GM06990 (cell line): ENCODE measurements around the gene RIPOR3.

Experiments used
- DNase-seq: peaks from one replicate; pipeline ENCODE4 v3.0.0-alpha.2; 2011; ENCODE audit not compliant: insufficient read length; ENCODE audit errors: extremely low read depth
- H3K27me3 ChIP-seq: replicated peaks from 2 replicates; pipeline ENCODE4 v1.6.0; 2011; ENCODE audit warnings: low read length; ENCODE audit not compliant: control insufficient read depth, insufficient read depth
- H3K36me3 ChIP-seq: 2 replicates; pipeline ENCODE4 v1.5.1; 2011; ENCODE audit warnings: low read length; ENCODE audit not compliant: control insufficient read depth, insufficient read depth
- H3K4me3 ChIP-seq: replicated peaks from 2 replicates; pipeline ENCODE4 v1.5.1; 2011; ENCODE audit warnings: low read depth, mild to moderate bottlenecking, control low read depth, low read length
- CTCF ChIP-seq: IDR thresholded peaks from 2 replicates; pipeline ENCODE4 v1.5.1; 2011; ENCODE audit warnings: low read length, control low read depth, mild to moderate bottlenecking, inconsistent platforms; ENCODE audit not compliant: insufficient read depth, poor library complexity, severe bottlenecking

RIPOR3 gene

GRCh38 chr20:50597406-50597969 lies 93.9 kb downstream of the RIPOR3 start:
- no peaks in the 10 kb centered on the region for H3K36me3 ChIP-seq
- peaks cover 1% of the 10 kb centered on the region; the same call in 1 of the 2 replicates for H3K27me3 ChIP-seq
- TF ChIP-seq CTCF: no peak
- no peak for DNase-seq
- no peak overlapping the region for H3K4me3 ChIP-seq

- H3K27me3 ChIP-seq: peaks cover 1% of the 10 kb centered on the region; the same call in 1 of the 2 replicates
- no peaks in the 10 kb centered on the region for H3K36me3 ChIP-seq
- no peak for DNase-seq
- H3K4me3 ChIP-seq: no peak overlapping the region
- no peak for TF ChIP-seq CTCF
Observed at GRCh38 chr20:50596694-50597021, 94.7 kb downstream of the RIPOR3 start.

- DNase-seq: no peak
- TF ChIP-seq CTCF: no peak
- Histone ChIP-seq H3K36me3 (no peaks in the 10 kb centered on the region), H3K27me3 (peaks cover 1% of the 10 kb centered on the region; the same call in 1 of the 2 replicates), H3K4me3 (no peak overlapping the region)
Observed at GRCh38 chr20:50595988-50596693, 95.2 kb downstream of the RIPOR3 start.

- H3K36me3 ChIP-seq: no peaks in the 10 kb centered on the region; the same call in 1 of the 2 replicates
- DNase-seq: no peak
- TF ChIP-seq CTCF: no peak
- no peak overlapping the region for H3K4me3 ChIP-seq
- H3K27me3 ChIP-seq: peaks cover 1% of the 10 kb centered on the region; the same call in 1 of the 2 replicates
Observed at GRCh38 chr20:50595433-50595895, 95.9 kb downstream of the RIPOR3 start.

- Histone ChIP-seq H3K36me3 (peaks cover 4% of the 10 kb centered on the region), H3K4me3 (no peak overlapping the region), H3K27me3 (peaks cover 1% of the 10 kb centered on the region; the same call in 1 of the 2 replicates)
- TF ChIP-seq CTCF: no peak
- no peak for DNase-seq
Observed at GRCh38 chr20:50594591-50595432, 96.5 kb downstream of the RIPOR3 start.
